CD4-positive, alpha-beta T cell treated with Interleukin-17A for 1 hour (primary cell): ENCODE data around the gene MIX23.
"Not testable (repeated sequence)": the region's sequence is repeated elsewhere in the genome, so short reads cannot be mapped to it uniquely, and the experiment has no call there.

Experiments used
- DNase-seq: peaks from one replicate; pipeline ENCODE4 v3.0.0-alpha.2; 2020

Gene MIX23

GRCh38 chr3:122391681-122392446, 8.8 kb upstream of the MIX23 start:
- no peak for DNase-seq

GRCh38 chr3:122390665-122391064, 7.6 kb upstream of the MIX23 start:
- no peak for DNase-seq

- no peak for DNase-seq
Observed at GRCh38 chr3:122389892-122390291, 6.9 kb upstream of the MIX23 start.

GRCh38 chr3:122389197-122389596, 6.2 kb upstream of the MIX23 start:
- DNase-seq, result no peak

- DNase-seq, result no peak
Observed at GRCh38 chr3:122387709-122388108, 4.7 kb upstream of the MIX23 start.

GRCh38 chr3:122383771-122384697, 1.0 kb upstream of the MIX23 start, which contains the start of gene FAM162A:
Gene FAM162A, plus strand, starts transcription at chr3:122384182. Its CDS starts 84 bp downstream, at chr3:122384266.
- peak; percentile 92 for DNase-seq

GRCh38 chr3:122377975-122378374, 5.1 kb downstream of the MIX23 start:
- no peak for DNase-seq

- DNase-seq, result no peak
Observed at GRCh38 chr3:122374034-122374433, 9.0 kb downstream of the MIX23 start.

- DNase-seq, result no peak
Observed at GRCh38 chr3:122366379-122366749, 16.7 kb downstream of the MIX23 start.

- DNase-seq, result not testable (repeated sequence)
Observed at GRCh38 chr3:122365582-122366378, 17.3 kb downstream of the MIX23 start.

- no peak for DNase-seq
Observed at GRCh38 chr3:122365073-122365472, 18.0 kb downstream of the MIX23 start.

GRCh38 chr3:122364490-122364889, 18.5 kb downstream of the MIX23 start:
- no peak for DNase-seq

GRCh38 chr3:122362026-122362425, 21.0 kb downstream of the MIX23 start:
- no peak for DNase-seq

- no peak for DNase-seq
Observed at GRCh38 chr3:122358703-122359032, 24.4 kb downstream of the MIX23 start.

- no peak for DNase-seq
Observed at GRCh38 chr3:122357828-122358702, 25.0 kb downstream of the MIX23 start.

GRCh38 chr3:122356402-122356801, 26.6 kb downstream of the MIX23 start:
- peak; percentile 24 for DNase-seq

GRCh38 chr3:122355612-122356011, 27.4 kb downstream of the MIX23 start:
- DNase-seq, result no peak

GRCh38 chr3:122353893-122354401, 29.1 kb downstream of the MIX23 start:
- no peak for DNase-seq

GRCh38 chr3:122353215-122353614, 29.8 kb downstream of the MIX23 start:
- DNase-seq, result no peak

- no peak for DNase-seq
Observed at GRCh38 chr3:122351612-122352011, 31.4 kb downstream of the MIX23 start.

- no peak for DNase-seq
Observed at GRCh38 chr3:122350814-122351418, 32.1 kb downstream of the MIX23 start.
